Ovary (tissue), 9 donors: ENCODE results near the gene SKI. TPM values are rescaled to one million over a fixed set of nuclear protein-coding genes. Genes with fewer than 3 reads are reported as not detected.

Experiments
- DNase-seq, 5 donors: peaks; one replicate each; pipeline ENCODE4 v3.0.0-alpha.2; 2019 to 2020
- H3K27ac ChIP-seq, 2 donors: fragments of 200-600 bp; one replicate each; pipeline versions ENCODE4 v1.5.1 to v1.8.0; 2019 to 2022
- H3K27me3 ChIP-seq: fragments of 200-600 bp; one replicate; pipeline ENCODE4 v1.8.0; 2022
- H3K36me3 ChIP-seq: fragments of 200-600 bp; sonication (generic); one replicate; pipeline ENCODE4 v1.5.1; 2019
- H3K4me1 ChIP-seq: one replicate; pipeline ENCODE4 v1.8.1; 2013; ENCODE audit warnings: mild to moderate bottlenecking, moderate library complexity; ENCODE audit not compliant: insufficient read depth
- H3K4me3 ChIP-seq: fragments of 200-600 bp; sonication (generic); one replicate; pipeline ENCODE4 v1.5.1; 2017
- H3K9me3 ChIP-seq, 2 donors: fragments of 200-600 bp in 1 of 2; sonication (generic) in 1 of 2; one replicate each; pipeline versions ENCODE4 v1.5.1 to v1.8.1; 2013 to 2019; ENCODE audit warnings: mild to moderate bottlenecking in 1 of 2, moderate library complexity in 1 of 2
- EP300 ChIP-seq: sonication (generic); formaldehyde crosslinking; IDR thresholded peaks from one replicate; pipeline ENCODE4 v1.6.1; 2017; ENCODE audit warnings: antibody characterized with exemption
- POLR2A ChIP-seq: fragments of 450-650 bp; IDR thresholded peaks from one replicate; pipeline ENCODE4 v1.6.1; 2017; ENCODE audit warnings: antibody characterized with exemption, mild to moderate bottlenecking, moderate library complexity
- WGBS, 3 donors: extraction: QIAGEN DNeasy Blood & Tissue Kit in 1 of 3; methylation state at CpG; one replicate each; pipeline versions ENCODE4 v1.1.5 to v1.1.7; 2013 to 2017; 5-methylcytosine and 5-hydroxymethylcytosine counted together
- intact Hi-C, 4 donors: fragments of 100-400 bp; cut with DNase I; formaldehyde crosslinking; loops; one replicate each; pipeline versions ENCODE4 v1.11.0 to v1.15.1; 2022 to 2023
- polyA plus RNA-seq, 2 donors: library from polyadenylated mRNA; stranded (reverse); fragments of 200-250 nt in 1 of 2; fragments of 350-450 nt in 1 of 2; fragmentation: Illumina TruSeq in 1 of 2; extraction: RNeasy Lipid Tissue Mini Kit (QIAGEN cat#74804) in 1 of 2; gene quantifications; one replicate each; pipeline ENCODE4 v1.2.3, GENCODE V29; 2013 to 2014
- total RNA-seq, 7 donors: library from RNA; depleted of rRNA in 2 of 7; stranded (reverse); fragments of >200 nt in 2 of 7; fragmentation: NEBNext Ultra II Directional in 3 of 7; extraction: Animal tissue kit (Norgen Biotek cat#: 25700) in 3 of 7; gene quantifications; one replicate each; pipeline versions ENCODE4 v1.1.0 to v1.2.4, GENCODE V29; 2016 to 2023
- TF ChIP-seq, protein P1 (sequence below), 3 donors: fragments of 450-650 bp in 2 of 3; fragments of 200-600 bp in 1 of 3; IDR thresholded peaks; one replicate each; pipeline versions ENCODE4 v1.5.1 to v1.8.0; 2016 to 2022; ENCODE audit warnings: antibody characterized with exemption in 3 of 3, mild to moderate bottlenecking in 1 of 3
- donor health status: DM: no; HTN: no; CAD: no; lungs with moderate emphysema.
- donor health status: DM: no; HTN: no; CAD: no.
- donor health status: Bipolar disorder and iron deficiency.
- donor health status: DM: yes; HTN: yes; CAD: no.
- donor health status: DM: no; HTN: no; CAD: no.
- donor health status: DM: yes; HTN: yes; CAD: no.

The SKI gene
- total and polyA plus RNA-seq, 9 donors: 27.8 to 109 (median 79.1) TPM

DNA sequence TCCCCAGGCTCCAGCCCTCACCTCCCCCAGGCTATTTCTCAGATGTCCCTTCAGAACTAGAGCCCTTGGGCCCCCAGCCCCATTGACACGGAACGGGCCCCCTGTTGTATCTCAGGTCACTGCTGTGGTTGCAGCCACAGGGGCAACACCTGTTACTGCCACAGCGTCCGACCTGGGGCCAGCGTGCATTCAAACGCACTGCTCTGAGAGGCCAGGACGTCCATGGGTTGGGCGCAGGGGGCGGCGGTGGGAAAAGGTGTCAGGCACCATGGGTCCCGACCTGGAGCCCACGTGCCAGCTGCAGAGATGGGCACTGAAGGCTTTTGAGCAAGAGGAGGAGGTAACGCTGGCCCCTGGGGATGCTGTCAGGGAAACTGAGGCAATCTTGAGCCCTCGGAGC, 46.8 kb upstream of the SKI start:
- Histone ChIP-seq H3K27me3 (no peaks in the 10 kb centered on the region), H3K36me3 (no peaks in the 10 kb centered on the region), H3K9me3 (no peaks in the 10 kb centered on the region), H3K27ac (no peak overlapping the region), H3K4me3 (no peak overlapping the region), H3K4me1 (no peaks in the 10 kb centered on the region)
- intact Hi-C loops: no loop called here
- peak in 1 of 5 donors; percentile 28 for DNase-seq
- TF ChIP-seq, protein P1, sequence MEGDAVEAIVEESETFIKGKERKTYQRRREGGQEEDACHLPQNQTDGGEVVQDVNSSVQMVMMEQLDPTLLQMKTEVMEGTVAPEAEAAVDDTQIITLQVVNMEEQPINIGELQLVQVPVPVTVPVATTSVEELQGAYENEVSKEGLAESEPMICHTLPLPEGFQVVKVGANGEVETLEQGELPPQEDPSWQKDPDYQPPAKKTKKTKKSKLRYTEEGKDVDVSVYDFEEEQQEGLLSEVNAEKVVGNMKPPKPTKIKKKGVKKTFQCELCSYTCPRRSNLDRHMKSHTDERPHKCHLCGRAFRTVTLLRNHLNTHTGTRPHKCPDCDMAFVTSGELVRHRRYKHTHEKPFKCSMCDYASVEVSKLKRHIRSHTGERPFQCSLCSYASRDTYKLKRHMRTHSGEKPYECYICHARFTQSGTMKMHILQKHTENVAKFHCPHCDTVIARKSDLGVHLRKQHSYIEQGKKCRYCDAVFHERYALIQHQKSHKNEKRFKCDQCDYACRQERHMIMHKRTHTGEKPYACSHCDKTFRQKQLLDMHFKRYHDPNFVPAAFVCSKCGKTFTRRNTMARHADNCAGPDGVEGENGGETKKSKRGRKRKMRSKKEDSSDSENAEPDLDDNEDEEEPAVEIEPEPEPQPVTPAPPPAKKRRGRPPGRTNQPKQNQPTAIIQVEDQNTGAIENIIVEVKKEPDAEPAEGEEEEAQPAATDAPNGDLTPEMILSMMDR (IDR thresholded peaks at IDR 0.05): no peak
- no peak for TF ChIP-seq POLR2A
- no peak for TF ChIP-seq EP300
- 76 to 86% (median 79%) methylated on average over 14 of the region's 14 CpGs for WGBS, 3 donors

DNA sequence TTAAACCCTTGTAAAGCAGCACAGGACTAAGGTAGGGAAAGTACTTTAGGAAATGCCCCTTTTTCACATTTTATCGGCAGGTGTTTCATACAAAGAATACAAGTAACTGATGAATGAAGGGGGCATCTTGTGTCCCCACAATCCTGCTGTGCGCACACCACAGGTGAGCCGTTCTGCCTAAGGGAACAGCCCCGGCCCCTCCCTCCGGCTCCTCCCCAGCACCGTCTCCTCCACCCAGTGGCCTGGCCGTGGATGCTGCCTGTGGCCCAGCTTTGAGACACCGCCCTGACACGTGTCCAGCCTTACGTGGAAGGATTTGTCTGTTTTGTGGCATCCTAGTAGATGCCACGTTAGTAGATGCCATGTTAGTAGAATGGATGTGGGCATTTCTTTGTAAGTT, 46.4 kb upstream of the SKI start:
- no peak for DNase-seq
- Histone ChIP-seq H3K4me3 (no peak overlapping the region), H3K9me3 (no peaks in the 10 kb centered on the region), H3K36me3 (no peaks in the 10 kb centered on the region), H3K27me3 (no peaks in the 10 kb centered on the region), H3K27ac (no peak overlapping the region), H3K4me1 (no peaks in the 10 kb centered on the region)
- WGBS, 3 donors: 84 to 90% (median 87%) methylated on average over 11 of the region's 11 CpGs
- intact Hi-C loops: no loop called here
- TF ChIP-seq, protein P1 (IDR thresholded peaks at IDR 0.05): no peak
- TF ChIP-seq POLR2A (no peak), EP300 (no peak)

DNA sequence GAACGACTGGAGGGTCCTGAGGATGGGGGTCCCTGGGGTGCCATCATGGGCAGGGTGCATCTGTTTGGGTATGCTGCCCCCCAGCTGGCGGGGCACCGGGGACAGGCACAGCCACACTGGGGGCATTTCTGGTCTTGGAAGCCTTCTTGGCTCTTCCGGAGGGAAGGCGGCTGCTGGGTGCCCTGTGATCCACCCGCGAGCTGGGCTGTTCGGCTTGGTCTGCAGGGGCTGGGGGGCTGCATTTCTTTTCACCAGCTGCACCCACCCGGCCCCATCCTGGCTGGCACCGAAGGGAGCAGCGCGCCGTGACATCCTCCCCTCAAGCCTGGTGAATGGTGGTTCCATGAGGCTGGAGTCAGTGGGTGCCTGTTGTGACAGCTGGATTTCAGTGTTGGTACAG, 45.7 kb upstream of the SKI start:
- H3K4me1 ChIP-seq: no peaks in the 10 kb centered on the region
- no peaks in the 10 kb centered on the region for H3K9me3 ChIP-seq
- H3K4me3 ChIP-seq: no peak overlapping the region
- 86 to 96% (median 92%) methylated on average over 13 of the region's 13 CpGs for WGBS, 3 donors
- DNase-seq: no peak
- no peak overlapping the region for H3K27ac ChIP-seq
- H3K27me3 ChIP-seq: no peaks in the 10 kb centered on the region
- TF ChIP-seq, protein P1 (IDR thresholded peaks at IDR 0.05): no peak
- TF ChIP-seq EP300: no peak
- no peaks in the 10 kb centered on the region for H3K36me3 ChIP-seq
- intact Hi-C loops: no loop called here

DNA sequence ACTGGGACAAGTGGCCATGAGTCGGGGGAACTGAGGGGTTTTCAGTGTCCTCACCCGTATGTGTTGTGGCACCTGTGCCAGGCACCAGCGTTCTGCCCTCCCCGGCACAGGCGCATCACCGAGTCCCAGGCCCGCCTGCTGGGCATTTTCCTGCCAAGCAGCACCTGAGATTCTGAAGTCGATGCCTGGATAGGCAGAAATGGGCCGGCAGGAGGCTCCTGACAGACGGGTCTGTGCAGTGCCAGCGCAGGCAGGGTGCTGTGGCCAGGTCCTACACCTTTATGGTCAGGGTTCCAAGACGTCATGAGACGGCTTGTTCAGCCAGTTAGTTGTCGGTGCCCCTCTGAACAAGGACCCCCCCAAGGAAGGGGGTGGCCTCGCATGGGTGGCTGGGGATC, 44.2 kb upstream of the SKI start:
- no peak overlapping the region for H3K27ac ChIP-seq
- no peak for DNase-seq
- no peaks in the 10 kb centered on the region for H3K27me3 ChIP-seq
- no peaks in the 10 kb centered on the region for H3K9me3 ChIP-seq
- no peaks in the 10 kb centered on the region for H3K36me3 ChIP-seq
- H3K4me3 ChIP-seq: no peak overlapping the region
- 91 to 93% (median 92%) methylated on average over 15 of the region's 15 CpGs for WGBS, 3 donors
- H3K4me1 ChIP-seq: no peaks in the 10 kb centered on the region
- intact Hi-C loops: no loop called here
- TF ChIP-seq, protein P1 (IDR thresholded peaks at IDR 0.05): no peak
- no peak for TF ChIP-seq EP300
- no peak for TF ChIP-seq POLR2A

DNA sequence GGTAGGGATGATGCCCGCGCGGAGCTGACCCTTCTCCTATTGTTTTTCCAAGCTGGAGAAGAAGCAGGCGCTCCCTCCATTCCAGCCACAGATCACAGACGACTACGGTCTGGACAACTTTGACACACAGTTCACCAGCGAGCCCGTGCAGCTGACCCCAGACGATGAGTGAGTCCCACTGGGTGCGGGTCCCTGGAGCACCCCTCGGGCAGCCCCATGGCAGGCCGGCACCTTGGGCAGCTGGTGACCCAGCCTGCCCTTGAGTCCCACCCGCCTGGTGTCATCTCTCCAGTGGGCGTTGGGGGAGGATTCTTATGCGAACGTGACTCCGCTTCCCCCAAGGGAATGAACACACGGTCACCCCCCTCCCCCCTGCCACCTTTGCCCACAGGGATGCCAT, 43.6 kb upstream of the SKI start:
- no peaks in the 10 kb centered on the region for H3K9me3 ChIP-seq
- no peaks in the 10 kb centered on the region for H3K36me3 ChIP-seq
- TF ChIP-seq, protein P1 (IDR thresholded peaks at IDR 0.05): no peak
- TF ChIP-seq POLR2A (no peak), EP300 (no peak)
- H3K27me3 ChIP-seq: no peaks in the 10 kb centered on the region
- no peak overlapping the region for H3K27ac ChIP-seq
- intact Hi-C loops: no loop called here
- H3K4me3 ChIP-seq: no peak overlapping the region
- no peak for DNase-seq
- no peaks in the 10 kb centered on the region for H3K4me1 ChIP-seq
- 77 to 89% (median 81%) methylated on average over 18 of the region's 18 CpGs for whole genome bisulfite sequencing, 3 donors
